ENCODE results near the gene TRIB2.

TRIB2 gene

DNA sequence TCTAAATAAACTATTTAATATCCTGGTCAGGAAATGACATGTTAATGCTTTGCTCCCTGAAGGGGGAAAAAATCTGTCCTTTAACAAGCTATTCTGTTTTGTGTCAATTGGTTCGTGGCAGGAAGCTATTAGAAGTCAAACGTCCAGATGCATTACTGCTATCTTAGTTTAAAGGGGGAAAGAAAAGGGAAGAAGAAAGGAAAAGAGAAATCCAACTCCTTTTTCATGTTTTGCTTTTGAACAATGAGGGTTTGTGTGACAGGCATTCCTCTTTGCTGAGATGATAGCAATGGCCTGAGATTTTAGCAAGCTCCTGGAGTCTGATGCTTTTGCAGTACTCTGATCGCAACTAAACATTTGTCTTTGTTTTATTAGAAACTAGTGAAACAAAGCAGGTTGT lies 24.6 kb downstream of the TRIB2 start:
- DNase-seq (ENCODE audit: low read depth in 2 of 2) = no peak

DNA sequence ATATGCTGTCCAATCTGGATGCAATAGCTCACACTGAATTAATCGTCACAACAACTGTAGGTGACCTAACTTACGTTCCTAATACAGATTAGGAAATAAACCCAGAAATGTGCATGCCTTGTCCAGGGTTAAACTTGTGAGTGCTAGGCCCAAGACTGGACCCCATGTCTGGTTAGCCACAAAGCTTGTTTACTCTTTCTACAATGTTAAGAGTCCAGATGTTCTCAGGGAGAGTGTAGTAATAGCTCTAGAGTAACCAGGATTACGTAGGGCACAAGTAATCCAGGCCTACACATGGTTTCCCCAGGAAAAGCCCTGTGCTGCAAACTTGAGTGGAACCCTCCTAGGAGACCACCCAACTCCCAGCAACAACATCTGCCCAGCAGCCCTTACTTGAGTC lies 26.2 kb downstream of the TRIB2 start:
- DNase-seq (ENCODE audit: low read depth in 2 of 2) = no peak

DNA sequence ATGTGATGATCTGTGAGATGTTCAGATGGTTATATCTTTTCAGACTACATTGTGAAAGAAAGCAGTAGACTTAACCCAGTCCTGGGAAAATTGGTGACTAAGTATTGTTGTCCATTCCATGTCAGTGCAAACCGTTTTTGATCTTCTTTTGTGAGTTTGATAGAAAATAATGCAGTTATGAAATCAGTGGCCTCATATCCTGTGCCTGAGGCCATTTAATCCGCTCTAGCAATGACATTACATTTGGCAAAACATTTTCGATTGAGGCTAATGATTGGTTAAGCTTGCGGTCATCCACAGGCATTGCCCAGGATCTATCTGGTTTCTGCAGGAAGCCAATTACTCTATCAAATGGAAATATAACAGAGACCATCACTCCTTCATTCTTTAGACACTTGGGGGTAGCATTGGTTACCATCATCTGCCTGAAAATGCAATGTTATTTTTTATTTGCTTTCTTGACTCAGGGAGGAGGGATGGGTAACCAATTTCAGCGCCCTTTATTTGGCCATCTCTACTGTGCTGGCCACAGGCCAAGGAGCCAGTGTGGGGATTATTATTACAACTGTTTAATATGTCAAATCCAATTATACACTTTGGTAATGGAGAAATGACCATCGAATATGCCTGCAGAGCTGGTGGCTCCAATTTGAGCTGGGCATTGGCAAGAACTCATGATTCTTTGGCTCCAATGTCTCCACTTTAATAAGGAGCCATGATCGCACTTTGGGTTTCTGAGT lies 33.6 kb downstream of the TRIB2 start:
- no peak for DNase-seq (ENCODE audit: low read depth in 2 of 2)

DNA sequence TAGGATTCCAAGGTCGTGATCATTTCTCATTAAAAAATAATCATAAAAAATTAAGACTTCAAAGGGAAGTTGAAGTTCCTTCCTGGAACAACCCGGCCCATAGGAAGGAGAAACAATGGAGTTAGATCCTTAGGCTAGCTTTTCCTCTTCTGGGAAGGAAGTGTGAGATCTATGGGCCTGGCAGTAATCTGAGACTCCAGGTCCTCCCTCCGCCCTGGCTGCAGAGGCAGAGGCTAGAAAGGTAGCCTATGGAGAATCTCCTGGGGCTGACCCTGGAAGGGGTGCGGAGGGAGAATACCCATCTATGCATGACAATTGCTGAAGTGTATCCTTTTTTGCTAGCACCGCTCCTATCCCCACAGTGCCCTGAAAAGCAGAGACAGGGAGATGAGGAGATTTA lies 37.9 kb downstream of the TRIB2 start:
- DNase-seq (ENCODE audit: low read depth in 2 of 2) = no peak

DNA sequence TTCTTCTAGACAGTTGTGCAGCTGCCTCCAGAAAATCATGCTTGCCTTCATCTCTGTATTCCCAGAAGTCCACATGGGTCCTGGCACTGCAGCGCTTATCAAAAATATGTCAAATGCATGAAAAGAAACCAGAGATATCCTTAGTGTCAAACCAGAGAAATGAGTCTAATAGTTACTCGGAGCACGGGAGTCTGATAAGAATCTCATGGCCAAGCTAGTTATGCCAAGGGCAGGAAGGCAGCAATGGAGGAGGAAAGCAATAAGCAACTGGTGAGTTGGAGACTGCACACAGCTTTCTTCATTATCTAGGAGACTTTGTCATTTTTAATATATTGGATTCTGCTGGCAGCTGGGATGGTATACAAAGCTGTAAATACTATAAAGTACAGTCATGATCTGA lies 38.6 kb downstream of the TRIB2 start:
- no peak for DNase-seq (ENCODE audit: low read depth in 2 of 2)

DNA sequence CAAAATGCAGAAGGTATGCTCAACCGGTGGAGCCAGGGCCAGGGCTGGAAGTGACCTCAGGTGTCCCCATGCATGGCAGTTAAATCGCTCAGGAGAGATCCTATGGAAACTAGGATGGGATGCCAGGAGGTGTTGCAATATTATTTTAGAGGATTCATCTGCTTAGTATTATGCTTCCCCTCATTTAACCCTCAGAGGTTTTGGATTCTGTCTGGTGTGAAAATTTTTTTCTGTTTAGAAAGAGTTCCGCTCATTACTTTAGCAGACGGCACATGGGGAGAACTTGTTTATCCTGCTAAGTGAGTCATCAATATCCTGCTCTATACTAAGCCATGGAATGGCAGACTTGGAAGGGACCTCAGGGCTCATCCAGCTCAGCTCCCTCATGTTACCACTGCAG lies 42.5 kb downstream of the TRIB2 start:
- DNase-seq (ENCODE audit: low read depth in 2 of 2) = no peak

DNA sequence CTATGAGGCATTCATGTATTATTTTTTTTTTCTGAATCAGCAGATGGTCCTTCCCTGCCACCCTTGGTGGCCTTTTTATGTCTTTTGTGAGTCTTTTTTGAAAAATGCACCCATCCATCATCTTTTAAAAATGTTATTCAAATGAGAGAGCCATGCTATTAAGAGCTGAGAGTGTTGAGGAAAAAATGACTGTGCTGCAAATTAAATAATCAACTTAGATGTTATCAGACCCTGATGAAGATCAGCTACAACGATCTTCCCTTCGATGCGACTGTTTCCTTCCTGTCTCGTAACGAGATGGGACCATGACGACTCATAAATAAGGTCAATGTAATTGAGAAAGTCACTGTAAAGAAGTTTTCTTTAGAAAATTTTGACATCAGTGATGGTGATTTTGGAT lies 44.4 kb downstream of the TRIB2 start:
- DNase-seq (ENCODE audit: low read depth in 2 of 2) = no peak

DNA sequence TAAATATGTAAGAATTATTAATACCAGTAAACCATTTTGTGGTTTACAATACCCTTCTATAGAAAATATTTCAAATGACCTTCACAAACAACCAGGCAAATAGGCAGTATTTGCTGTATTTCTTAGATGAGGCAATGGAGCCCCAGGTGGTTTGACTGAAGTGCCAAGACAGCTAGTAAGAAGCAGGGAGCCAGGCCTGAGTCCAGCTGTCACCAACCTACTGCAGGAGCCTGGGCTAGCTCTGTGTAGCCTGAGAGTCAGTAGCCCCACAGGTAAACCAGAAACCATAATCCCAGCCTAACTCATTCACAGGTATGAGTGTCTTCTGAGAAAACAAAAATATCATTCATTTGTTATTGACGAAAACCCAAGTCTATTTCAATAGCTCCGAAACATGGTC lies 45.6 kb downstream of the TRIB2 start:
- DNase-seq (ENCODE audit: low read depth in 2 of 2) = no peak

DNA sequence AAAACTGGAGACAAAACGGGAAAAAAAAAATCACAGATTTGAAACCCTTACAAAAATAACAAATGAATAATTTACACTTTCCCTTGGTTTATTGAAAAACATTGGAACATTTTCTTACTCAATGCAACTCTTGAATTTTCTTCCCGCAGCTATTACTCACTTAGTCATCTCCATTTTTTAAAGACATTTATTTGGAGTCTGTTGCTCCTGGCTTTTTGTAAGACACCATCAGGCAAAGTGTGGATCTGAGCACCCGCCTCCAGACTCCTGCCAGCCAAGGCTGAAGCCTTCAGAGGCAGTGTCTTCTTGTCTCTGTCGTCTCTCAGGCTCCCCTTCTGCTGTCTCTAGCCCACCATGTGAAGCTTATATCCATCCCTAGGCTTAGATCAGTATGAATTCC lies 46.2 kb downstream of the TRIB2 start:
- no peak for DNase-seq (ENCODE audit: low read depth in 2 of 2)

DNA sequence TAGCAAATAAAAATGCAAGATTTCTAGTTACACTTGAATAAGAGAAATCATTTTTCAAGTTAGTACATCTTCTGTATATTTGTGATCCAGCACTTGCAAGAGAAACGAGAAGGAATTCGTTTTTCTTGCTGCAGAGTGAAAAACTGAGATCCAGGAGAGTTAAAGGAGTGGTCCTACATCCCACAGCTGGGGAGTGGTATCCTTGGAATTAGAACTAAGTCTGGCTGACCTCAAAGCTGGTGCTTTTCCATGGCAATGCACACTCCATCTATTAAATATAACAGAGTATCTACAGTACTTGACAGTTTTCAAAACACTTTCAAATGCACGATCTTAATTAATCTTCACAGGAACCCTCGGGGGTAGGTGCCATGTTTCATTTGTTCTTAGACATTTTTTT lies 46.8 kb downstream of the TRIB2 start:
- DNase-seq (ENCODE audit: low read depth in 2 of 2) = no peak

DNA sequence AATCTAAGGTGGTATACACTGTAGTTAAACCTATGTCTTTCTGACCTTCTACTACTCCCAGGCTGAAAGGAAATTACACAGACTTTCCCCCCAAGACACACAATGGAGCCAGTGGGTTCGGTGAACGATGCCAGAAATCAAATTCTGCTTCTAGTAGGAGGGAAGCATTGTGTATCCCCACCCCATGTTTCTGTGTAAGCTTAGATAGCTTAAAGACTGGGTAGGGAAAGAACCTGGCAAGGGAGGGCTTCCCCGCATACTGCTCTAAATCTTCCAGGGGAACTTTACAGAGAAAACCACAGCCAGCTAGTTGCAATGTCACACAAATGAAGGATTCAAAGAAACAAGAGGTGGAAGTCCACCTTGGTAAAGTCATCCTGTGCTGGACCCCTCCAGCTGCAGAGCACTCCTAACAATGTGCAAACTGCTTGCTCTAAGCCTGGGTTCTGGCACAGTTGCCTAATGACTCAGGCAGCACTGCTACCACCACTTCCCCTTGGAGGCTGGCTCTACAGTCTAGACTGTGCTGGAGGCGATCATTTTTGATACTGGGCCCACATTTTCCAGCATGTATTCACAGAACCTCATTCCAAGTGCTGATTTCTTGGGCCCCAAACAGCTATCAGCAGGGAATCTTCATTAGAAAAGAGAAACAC lies 47.5 kb downstream of the TRIB2 start:
- DNase-seq (ENCODE audit: low read depth in 2 of 2) = no peak

DNA sequence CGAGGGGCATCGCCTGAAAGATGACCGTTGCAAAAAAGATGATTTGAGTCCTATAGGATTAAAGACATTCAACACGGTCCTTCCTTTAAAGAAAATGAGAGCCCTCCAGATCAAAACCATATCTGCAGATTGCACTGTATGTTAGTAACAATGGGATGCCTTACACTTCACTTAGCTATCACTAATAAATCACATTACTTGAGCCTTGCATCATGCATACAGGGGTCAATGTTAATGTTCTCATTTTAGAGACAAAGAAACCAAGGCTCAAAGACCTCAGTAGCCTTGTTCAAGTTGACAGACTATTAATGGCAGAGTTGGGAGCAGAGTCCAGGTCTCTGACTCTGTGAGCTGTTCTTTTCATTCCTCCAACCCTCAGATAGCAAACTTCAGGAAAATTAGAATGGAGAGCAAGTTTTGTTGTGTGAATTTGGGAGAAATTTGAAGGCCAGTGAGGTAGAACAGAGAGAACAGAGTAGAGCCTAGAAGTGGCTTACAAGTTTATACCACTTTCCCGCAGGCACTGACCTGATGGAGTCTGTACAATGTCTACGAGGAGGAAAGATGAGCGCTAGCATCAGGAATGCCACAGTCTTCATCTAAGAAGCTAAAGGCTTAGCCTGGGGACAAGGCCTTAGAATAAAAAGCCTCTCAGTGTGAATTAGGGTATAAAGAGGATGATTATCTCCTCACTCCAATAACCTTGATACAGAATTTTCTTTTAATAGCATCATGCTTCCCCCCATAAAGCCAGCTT lies 48.3 kb downstream of the TRIB2 start:
- no peak for DNase-seq (ENCODE audit: low read depth in 2 of 2)

DNA sequence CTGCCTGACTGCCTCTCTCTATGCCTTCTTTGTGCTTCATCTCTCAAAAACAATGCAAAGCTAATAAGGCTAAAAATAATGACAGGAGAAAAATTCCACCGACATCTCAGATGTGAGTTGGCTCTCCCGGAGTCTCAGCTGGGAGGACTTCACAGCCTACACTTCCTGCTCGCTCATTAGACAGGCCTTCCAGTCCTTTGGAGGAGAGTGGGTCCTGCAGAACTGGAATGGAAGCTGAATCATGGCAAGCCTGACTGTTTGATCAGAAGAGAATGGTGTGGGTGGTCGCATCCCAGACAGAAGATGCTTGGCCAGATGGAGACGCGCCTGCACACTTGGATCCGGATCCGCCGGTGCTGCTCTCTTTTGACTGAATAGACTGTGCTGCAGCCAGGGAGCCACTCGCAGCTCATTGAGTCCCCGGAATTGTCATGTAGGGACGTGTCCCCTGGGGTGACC lies 49.7 kb downstream of the TRIB2 start:
- DNase-seq (ENCODE audit: low read depth in 2 of 2) = no peak

DNA sequence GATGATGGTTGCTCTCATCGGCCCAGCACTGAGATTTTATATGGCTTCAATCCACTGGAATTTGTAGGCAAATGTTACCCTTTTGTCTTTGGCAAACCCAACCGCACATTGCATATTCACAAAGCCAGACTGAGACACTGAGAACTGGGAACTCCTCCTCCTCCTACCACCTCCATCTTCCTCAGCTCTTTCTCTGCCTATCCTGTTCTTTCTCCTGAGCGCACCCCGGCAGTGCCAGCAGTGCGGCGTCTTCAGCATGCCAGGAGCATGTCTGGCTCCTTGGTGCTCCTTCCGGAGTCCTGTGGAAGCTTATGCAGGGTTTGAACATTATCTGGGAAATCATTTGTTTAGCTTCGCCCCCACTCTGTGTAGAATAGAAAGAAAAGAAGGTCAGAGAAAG lies 50.8 kb downstream of the TRIB2 start:
- no peak for DNase-seq (ENCODE audit: low read depth in 2 of 2)

DNA sequence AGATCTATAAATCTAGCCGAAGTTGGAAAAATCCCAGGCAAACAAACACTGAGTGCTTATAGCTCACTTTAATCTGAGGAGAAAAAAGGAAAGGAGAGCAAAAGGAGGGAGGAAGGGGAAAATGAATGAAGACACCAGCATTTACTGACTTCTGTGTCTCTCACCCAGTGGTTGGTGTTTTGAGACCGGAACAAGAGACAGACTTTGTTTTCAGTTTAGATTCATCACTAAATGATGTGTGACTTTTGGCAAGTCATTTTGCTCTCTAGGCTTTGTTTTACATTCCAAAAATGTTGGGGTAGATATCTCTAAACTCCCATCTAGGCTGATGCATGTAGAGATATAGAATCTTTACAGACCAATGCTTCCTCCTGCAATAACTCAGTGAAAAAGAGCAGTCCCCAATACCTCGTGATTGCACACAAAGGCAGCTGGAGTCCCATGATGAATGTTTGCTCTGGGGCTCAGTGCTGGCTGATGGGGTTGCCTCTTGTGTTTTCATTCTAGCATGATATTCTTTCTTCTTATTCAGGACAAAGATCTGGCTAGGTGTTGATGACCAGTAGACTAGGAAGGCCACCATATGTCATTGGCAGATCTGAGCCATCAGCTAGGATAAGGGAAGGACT lies 51.4 kb downstream of the TRIB2 start:
- DNase-seq (ENCODE audit: low read depth in 2 of 2) = no peak

DNA sequence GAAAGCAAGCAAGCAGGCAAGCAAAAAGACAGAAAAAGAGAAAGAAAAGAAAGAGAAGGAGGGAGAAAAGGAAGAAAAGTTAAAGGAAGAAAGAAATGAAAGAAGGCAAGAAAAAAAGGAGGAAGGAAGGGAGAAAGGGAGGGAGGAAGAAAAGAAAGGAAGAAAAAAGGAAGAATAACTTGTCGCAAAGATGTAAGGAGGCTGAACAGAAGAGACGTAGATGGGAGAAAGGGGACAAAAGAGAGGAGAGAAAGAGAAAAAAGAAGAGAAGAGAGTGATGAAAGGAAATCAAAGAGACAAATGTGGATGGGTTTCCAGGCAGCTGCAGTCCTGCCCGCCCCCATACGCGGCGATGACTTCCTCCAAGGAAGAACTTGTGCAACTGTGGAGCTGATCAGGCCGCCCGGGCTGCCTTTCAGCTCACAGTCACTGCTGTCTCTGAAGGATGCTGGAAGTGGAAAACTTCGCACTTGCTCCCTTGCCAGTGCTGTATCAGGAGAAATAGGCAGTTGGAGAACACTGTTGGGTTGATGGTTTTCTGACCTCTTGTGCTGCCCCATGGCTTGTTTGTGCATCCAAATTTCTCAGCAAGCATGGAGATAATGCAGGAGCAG lies 52.9 kb downstream of the TRIB2 start:
- no peak for DNase-seq (ENCODE audit: low read depth in 2 of 2)

DNA sequence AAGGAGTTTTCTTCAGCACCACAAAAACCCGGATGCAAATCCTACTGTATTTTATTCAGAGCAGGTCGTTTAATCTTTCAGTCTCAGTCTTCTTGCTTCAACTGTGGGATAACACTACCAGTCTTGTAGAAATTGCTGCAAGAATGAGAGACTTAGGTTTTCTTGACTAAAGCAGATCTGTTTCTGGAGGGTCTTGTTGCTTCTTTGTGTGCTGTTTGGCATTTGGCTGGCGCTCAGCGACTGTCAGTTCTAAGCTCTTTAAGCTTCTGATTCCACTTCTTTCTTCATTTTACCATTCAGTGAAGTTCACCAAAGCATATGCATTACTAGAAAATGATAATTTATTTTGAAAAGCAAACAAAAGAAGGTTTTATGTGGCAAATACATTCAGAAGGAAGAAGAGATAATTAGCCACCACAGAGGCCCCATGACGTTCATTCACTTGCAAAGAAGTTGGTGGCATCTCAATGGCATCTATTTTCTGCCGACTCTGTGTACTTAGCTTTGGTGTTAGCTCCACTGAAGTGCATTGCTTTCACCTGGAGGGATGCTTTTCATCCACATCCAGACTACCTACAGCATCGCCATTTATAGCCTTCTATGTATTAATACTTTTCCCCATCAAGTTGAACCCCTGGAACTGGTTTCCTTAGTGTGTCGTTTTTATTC lies 53.7 kb downstream of the TRIB2 start:
- DNase-seq (ENCODE audit: low read depth in 2 of 2) = no peak

DNA sequence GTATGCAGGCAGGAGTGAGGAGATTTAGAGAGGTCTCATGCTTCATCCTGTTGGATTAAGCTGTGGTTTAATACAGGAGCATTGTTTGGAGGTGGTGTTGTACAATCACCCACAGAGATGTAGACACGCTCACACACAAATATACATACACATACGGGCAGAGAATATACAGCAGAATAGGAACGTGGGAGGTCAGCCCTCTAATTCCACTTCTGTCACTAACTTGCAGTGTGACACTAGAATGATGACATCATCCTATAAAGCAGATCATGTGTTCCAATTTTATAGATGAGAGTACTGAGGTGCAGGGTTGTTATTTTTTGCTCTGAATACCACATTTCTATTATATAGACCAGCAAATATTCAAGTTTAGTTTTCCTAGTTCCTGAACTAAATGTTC lies 54.4 kb downstream of the TRIB2 start:
- DNase-seq (ENCODE audit: low read depth in 2 of 2) = no peak

DNA sequence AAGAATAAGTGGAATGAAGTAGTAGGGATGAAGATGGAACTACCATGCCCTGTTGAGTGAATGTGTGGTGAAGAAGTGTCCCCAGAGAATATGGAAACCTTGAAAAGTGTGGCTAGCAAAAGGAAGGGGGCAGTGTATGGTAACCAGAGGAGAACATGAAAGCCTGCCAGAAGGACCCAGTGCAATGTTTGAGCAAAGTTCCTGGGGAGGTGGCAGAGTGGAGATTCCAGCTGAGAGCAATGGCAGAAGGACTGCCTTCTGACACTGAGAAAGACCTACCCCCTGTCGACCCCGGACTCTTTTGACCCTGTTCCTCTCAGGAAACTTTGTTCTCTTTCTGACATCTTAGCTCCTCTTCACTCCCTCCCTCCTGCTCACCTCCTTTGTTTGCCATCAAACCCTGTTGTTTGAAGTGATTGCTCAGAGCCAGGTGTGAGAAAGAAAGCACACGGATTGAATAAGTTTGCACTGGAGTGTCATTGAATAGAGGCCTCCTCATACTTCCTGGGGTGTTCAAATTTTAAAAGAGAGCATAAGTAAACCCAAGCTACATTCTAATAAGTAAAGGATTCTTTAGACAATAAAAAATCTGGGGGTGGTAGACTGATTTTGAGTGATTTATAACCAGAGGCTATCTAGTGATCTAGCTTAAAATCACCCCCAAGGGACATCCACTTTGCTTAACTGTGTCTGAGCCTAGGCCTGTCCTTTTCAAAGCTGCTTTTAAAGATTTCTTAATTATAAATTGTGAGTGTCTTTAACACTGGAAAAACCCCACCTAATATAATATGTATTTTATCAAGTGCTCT lies 57.1 kb downstream of the TRIB2 start:
- no peak for DNase-seq (ENCODE audit: low read depth in 2 of 2)

DNA sequence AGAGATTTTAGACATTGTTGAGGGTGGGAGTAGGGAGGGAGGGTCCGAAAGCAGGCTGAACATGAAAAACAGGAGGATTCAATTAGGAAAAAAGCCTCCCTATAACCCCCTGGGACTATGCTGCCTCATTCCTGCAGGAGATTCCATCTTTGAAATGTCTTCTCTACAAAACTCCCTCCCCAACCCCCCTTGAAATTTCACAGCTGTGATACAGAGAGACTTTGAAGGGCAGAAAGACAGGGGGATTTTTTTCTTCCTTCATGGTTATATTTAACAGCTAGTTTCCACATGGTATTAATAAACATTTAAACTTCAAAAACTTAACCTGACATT lies 57.6 kb downstream of the TRIB2 start:
- no peak for DNase-seq (ENCODE audit: low read depth in 2 of 2)

DNA sequence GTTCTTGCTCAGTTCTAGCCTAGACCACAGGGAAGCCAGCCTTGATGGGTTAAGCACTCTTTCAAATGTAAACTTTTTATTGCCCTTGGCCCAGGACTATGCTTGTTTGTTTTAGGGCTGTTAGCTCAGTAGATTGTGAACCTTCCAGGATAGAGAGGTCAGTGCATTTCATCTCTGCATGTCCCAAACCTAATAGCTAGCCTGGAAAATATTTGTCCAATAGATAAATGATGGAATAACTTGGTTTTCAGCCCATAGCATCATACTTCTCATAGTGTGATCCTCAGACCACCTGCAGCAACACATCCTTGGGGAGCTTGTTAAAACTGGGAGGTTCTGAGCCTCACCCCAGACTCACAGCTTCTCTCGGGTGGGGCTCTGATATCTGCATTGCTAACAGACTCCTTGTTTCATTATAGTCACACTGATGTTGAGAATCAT lies 59.8 kb downstream of the TRIB2 start:
- DNase-seq (ENCODE audit: low read depth in 2 of 2) = no peak
